Activated CD4-positive, alpha-beta T cell treated with anti-CD3 and anti-CD28 coated beads, Interleukin-2, amount 10 ng/mL, durations not matched to agents 7 days and 5 days (primary cell): ENCODE results near the gene CHAC2. TPM values are rescaled to one million over a fixed set of nuclear protein-coding genes. Genes with fewer than 3 reads are reported as not detected.
A peak's percentile ranks its signal among the peaks of the same experiment; 100 is the strongest.
"Not testable (repeated sequence)": the region's sequence is repeated elsewhere in the genome, so short reads cannot be mapped to it uniquely, and the experiment has no call there.

Experiments used
- CTCF ChIA-PET: fragments of 350-600 bp; sonication (Branson Sonifier 250); formaldehyde crosslinking; loops from one replicate; lab custom pipeline; 2021; ENCODE audit warnings: antibody characterized with exemption; lab: Charles Lee
- POLR2A ChIA-PET: fragments of 350-600 bp; sonication (Branson Sonifier 250); formaldehyde crosslinking; loops from one replicate; lab custom pipeline; 2021; ENCODE audit warnings: antibody characterized with exemption; lab: Charles Lee
- DNase-seq: peaks from one replicate; pipeline ENCODE4 v3.0.0-alpha.2; 2020
- H3K27ac Mint-ChIP-seq: one replicate; pipeline ENCODE4 v1.8.0; 2021; ENCODE audit warnings: mild to moderate bottlenecking, moderate library complexity, mixed read lengths
- H3K27me3 Mint-ChIP-seq: one replicate; pipeline ENCODE4 v1.8.0; 2021; ENCODE audit warnings: mixed read lengths
- H3K36me3 Mint-ChIP-seq: one replicate; pipeline ENCODE4 v1.8.0; 2021; ENCODE audit warnings: low read depth, mixed read lengths
- H3K4me1 Mint-ChIP-seq: one replicate; pipeline ENCODE4 v1.8.0; 2021; ENCODE audit warnings: mixed read lengths
- H3K4me3 Mint-ChIP-seq: one replicate; pipeline ENCODE4 v1.8.0; 2021; ENCODE audit warnings: mild to moderate bottlenecking, moderate library complexity, mixed read lengths
- H3K9me3 Mint-ChIP-seq: one replicate; pipeline ENCODE4 v1.8.0; 2021; ENCODE audit warnings: mixed read lengths
- total RNA-seq, 2 experiments: library from RNA; stranded (reverse); gene quantifications; one replicate each; pipeline ENCODE4 v1.2.3, GENCODE V29; 2021

Gene CHAC2
- total RNA-seq, 2 experiments from 2014 or later = 12.3 to 12.6 TPM

DNA sequence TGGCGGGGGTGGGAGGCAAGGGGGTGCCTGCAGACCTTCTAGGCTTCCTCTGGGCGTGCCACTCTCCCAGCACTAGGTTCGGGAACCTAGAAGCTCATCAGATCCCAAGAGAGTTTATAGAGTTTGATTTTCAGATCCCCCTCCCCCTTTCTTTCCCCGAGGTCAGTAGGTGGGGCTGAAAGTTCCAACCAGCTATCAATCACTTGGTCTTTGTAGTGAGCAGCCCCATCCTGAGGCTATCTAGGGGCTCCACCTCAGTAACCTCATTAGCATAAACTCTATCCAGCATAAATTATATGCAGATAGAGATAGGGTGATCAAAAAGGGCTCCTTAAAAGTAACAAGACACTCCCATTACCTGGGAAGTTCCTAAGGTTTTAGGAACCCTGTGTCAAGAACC is 52.0 kb downstream of the CHAC2 start:
- Mint-ChIP-seq H3K4me3 (no peak overlapping the region), H3K9me3 (no peaks in the 10 kb centered on the region), H3K36me3 (peaks cover 24% of the 10 kb centered on the region), H3K27ac (no peak overlapping the region), H3K4me1 (no peaks in the 10 kb centered on the region), H3K27me3 (no peaks in the 10 kb centered on the region)
- CTCF ChIA-PET = no interaction called here
- no peak for DNase-seq
- POLR2A ChIA-PET = no interaction called here

DNA sequence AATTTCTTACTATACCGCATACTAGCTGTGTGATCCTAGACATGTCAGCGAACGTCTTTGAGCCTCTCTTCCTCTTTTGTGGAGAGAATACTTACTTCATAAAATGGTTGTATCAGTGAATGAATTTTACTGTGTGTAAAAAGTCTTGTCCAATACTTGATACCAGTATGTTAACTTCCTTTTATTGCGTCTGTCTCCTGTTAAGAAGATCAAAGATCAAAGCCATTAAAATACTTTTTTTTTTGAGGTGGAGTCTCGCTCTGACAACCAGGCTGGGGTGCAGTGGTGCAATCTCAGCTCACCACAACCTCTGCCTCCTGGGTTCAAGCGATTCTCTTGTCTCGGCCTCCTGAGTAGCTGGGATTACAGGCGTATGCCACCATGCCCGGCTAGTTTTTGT is 52.4 kb downstream of the CHAC2 start:
- Mint-ChIP-seq H3K4me3 (no peak overlapping the region), H3K9me3 (no peaks in the 10 kb centered on the region), H3K27ac (no peak overlapping the region), H3K36me3 (peaks cover 24% of the 10 kb centered on the region), H3K4me1 (no peaks in the 10 kb centered on the region), H3K27me3 (no peaks in the 10 kb centered on the region)
- POLR2A ChIA-PET = no interaction called here
- no peak for DNase-seq
- CTCF ChIA-PET = no interaction called here

- H3K9me3 Mint-ChIP-seq = no peaks in the 10 kb centered on the region
- POLR2A ChIA-PET = no interaction called here
- no peaks in the 10 kb centered on the region for H3K27me3 Mint-ChIP-seq
- no peaks in the 10 kb centered on the region for H3K4me1 Mint-ChIP-seq
- H3K36me3 Mint-ChIP-seq = peaks cover 18% of the 10 kb centered on the region
- no peak for DNase-seq
- no peak overlapping the region for H3K27ac Mint-ChIP-seq
- CTCF ChIA-PET = interaction anchor here (0.6 kb wide), 1 partner anchor 37 kb away, joined by 3 read pairs; no protein-coding TSS in a partner anchor
- H3K4me3 Mint-ChIP-seq = no peak overlapping the region
Measured at GRCh38 chr2:53820711-53821110, 53.1 kb downstream of the CHAC2 start.

DNA sequence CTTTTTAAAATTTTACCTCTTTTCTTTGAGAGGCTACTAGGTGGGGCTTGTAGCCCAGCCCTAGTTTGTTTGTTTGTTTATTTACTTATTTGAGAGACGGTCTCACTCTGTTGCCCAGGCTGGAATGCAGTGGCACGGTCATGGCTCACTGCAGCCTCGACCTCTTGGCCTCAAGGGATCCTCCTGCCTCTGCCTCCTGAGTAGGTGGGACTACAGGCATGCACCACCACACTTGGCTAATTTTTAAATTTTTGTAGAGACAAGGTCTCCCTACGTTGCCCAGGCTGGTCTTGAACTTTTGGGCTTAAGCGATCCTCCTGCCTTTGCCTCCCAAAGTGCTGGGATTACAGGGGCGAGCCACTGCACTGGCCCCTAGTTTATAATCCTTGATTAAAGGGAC is 54.2 kb downstream of the CHAC2 start:
- Mint-ChIP-seq H3K9me3 (no peaks in the 10 kb centered on the region), H3K4me1 (no peaks in the 10 kb centered on the region), H3K27me3 (no peaks in the 10 kb centered on the region), H3K4me3 (no peak overlapping the region), H3K27ac (no peak overlapping the region), H3K36me3 (peaks cover 13% of the 10 kb centered on the region)
- ChIA-PET POLR2A (no interaction called here), CTCF (no interaction called here)
- no peak for DNase-seq

- CTCF ChIA-PET, H3K4me3 Mint-ChIP-seq, H3K9me3 Mint-ChIP-seq, H3K36me3 Mint-ChIP-seq, H3K27me3 Mint-ChIP-seq, H3K27ac Mint-ChIP-seq, POLR2A ChIA-PET, H3K4me1 Mint-ChIP-seq: not testable (repeated sequence)
- peak; percentile 28 for DNase-seq
Measured at GRCh38 chr2:53823639-53824038, 56.0 kb downstream of the CHAC2 start.

Other genes starting within 250 kb of the CHAC2 start
- 10 to 100 TPM; 20.2 to 23.3 TPM for gene ASB3, start 19.1 kb downstream of the CHAC2 start, total RNA-seq
- gene ERLEC1, start 19.2 kb downstream of the CHAC2 start, total RNA-seq = 10 to 100 TPM; 22.7 to 23.2 TPM
- 1 to 10 TPM; 1.9 to 2.6 TPM for gene GPR75, start 92.2 kb downstream of the CHAC2 start, total RNA-seq
- gene PSME4, start 203.2 kb downstream of the CHAC2 start, total RNA-seq = 10 to 100 TPM; 46.7 to 50.2 TPM